ENCODE data around the gene RNF168.

DNA sequence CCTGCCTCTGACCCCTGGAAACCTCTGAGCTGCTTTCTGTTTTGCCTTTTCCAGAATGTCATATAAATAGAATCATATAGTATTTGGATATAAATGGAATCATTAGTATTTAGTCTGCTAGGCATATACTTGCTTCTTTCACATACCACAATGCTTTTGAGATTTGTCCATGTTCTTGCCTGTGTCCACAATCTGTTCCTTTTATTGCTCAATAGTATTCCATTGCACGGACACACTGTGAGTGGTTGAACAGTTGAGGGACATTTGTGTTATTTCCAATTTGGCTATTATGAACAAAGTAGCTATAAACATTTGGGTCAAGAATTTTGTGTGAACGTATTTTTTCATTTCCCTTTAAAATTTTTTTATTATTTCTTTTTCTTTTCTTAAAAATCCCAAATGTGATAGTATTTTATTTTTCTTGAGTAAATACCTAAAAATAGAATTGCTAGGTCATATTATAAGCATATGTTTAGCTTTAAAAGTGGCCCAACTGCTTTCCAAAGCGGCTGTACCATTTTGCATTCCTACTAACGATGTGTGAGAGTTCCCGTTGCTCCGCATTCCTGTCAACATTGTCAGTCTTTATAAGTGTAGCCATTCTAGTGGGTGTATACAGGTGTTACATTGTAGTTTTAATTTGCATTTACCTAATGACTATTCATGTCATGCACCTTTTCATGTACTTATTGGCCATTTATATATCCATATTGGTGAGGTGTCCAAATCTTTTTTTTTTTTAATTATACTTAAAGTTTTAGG, 38.3 kb upstream of the RNF168 start:
- TF ChIP-seq ZNF384 (IDR thresholded peaks at IDR 0.05) = no peak
- TF ChIP-seq FOXA1 (IDR thresholded peaks at IDR 0.05) = no peak
- no peak for TF ChIP-seq LEF1 (IDR thresholded peaks at IDR 0.05; ENCODE audit: borderline replicate concordance)
- TF ChIP-seq, protein P1, sequence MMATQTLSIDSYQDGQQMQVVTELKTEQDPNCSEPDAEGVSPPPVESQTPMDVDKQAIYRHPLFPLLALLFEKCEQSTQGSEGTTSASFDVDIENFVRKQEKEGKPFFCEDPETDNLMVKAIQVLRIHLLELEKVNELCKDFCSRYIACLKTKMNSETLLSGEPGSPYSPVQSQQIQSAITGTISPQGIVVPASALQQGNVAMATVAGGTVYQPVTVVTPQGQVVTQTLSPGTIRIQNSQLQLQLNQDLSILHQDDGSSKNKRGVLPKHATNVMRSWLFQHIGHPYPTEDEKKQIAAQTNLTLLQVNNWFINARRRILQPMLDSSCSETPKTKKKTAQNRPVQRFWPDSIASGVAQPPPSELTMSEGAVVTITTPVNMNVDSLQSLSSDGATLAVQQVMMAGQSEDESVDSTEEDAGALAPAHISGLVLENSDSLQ (IDR thresholded peaks at IDR 0.05) = no peak
- no peak for TF ChIP-seq ELF4 (IDR thresholded peaks at IDR 0.05)
- no peak for TF ChIP-seq TARDBP (IDR thresholded peaks at IDR 0.05)
- no peak for TF ChIP-seq FOXK2 (IDR thresholded peaks at IDR 0.05)
- no peak for TF ChIP-seq FOXM1 (IDR thresholded peaks at IDR 0.05; ENCODE audit: borderline replicate concordance)
- TF ChIP-seq NFRKB (IDR thresholded peaks at IDR 0.05) = no peak
